HepG2 (cell line): ENCODE data around the gene LRRC8D. TPM values are rescaled to one million over a fixed set of nuclear protein-coding genes. Genes with fewer than 3 reads are reported as not detected.

Experiments
- ATAC-seq: fragments of 200-7000 bp; cut with Tn5 transposase; 3 replicates; pipeline ENCODE4 v1.9.1; 2020; ENCODE audit warnings: mild to moderate bottlenecking, moderate library complexity
- BruUV-seq: library from RNA; stranded (reverse); fragments of 400-500 nt; replicated peaks from 2 replicates; lab custom pipeline; 2021; lab: Mats Ljungman, UMichigan
- CTCF ChIA-PET: fragments of 300-600 bp; formaldehyde crosslinking; extraction: SDS; loops from one replicate; lab custom pipeline; 2021; ENCODE audit warnings: low total read pairs, inconsistent platforms, low intra/inter-chr PET ratio; lab: Yijun Ruan, JAX
- POLR2A ChIA-PET: fragments of 350-600 bp; sonication (Branson Sonifier 250); formaldehyde crosslinking; loops from one replicate; lab custom pipeline; 2020; ENCODE audit warnings: antibody characterized with exemption, inconsistent platforms; lab: Yijun Ruan, JAX
- DNase-seq: peaks from one replicate; pipeline ENCODE4 v3.0.0-alpha.2; 2015; ENCODE audit warnings: low spot score
- FAIRE-seq: peaks from 3 replicates; lab custom pipeline; 2011; peaks lifted over from hg19 to GRCh38; lab: Jason Lieb, UNC
- H2AFZ ChIP-seq: one replicate; pipeline ENCODE4 v1.6.1; 2011; ENCODE audit warnings: low read length, inconsistent platforms
- H3K27ac ChIP-seq: fragments of 300-600 bp; 3 replicates; pipeline ENCODE4 v1.8.0; 2011; ENCODE audit warnings: mixed run types, mild to moderate bottlenecking, mixed read lengths, low read length, inconsistent platforms; ENCODE audit not compliant: insufficient read depth; ENCODE audit errors: extremely low read length
- H3K27me3 ChIP-seq, 2 experiments: fragments of 200-600 bp in 1 of 2; 2 replicates in 1 of 2; 3 replicates in 1 of 2; pipeline versions ENCODE4 v1.6.0 to v1.8.0; 2011; ENCODE audit warnings: low read length in 2 of 2, mild to moderate bottlenecking in 2 of 2, moderate library complexity in 2 of 2, inconsistent platforms in 1 of 2; ENCODE audit not compliant: insufficient read depth in 2 of 2, control insufficient read depth in 1 of 2
- H3K36me3 ChIP-seq, 2 experiments: fragments of 200-600 bp in 1 of 2; replicated peaks in 1 of 2; 2 replicates in 1 of 2; 3 replicates in 1 of 2; pipeline versions ENCODE4 v1.5.1 to v1.8.0; 2011; ENCODE audit warnings: low read length in 2 of 2, inconsistent platforms in 1 of 2; ENCODE audit not compliant: insufficient read depth in 2 of 2, control insufficient read depth in 1 of 2
- H3K4me1 ChIP-seq: 2 replicates; pipeline ENCODE4 v1.5.1; 2012; ENCODE audit warnings: low read length, inconsistent platforms; ENCODE audit not compliant: insufficient read depth
- H3K4me2 ChIP-seq: 2 replicates; pipeline ENCODE4 v1.6.0; 2011; ENCODE audit warnings: low read depth, low read length, inconsistent platforms
- H3K4me3 ChIP-seq, 3 experiments: fragments of 200-600 bp in 1 of 3; sonication (generic), shearing (Covaris generic) in 1 of 3; replicated peaks in 1 of 3; 2 replicates each; pipeline ENCODE4 v1.5.1; 2011 to 2016; ENCODE audit warnings: low read length in 3 of 3, inconsistent platforms in 2 of 3, low read depth in 2 of 3, mild to moderate bottlenecking in 2 of 3, control low read depth in 1 of 3, mixed read lengths in 1 of 3; ENCODE audit not compliant: insufficient read depth in 1 of 3
- H3K79me2 ChIP-seq: one replicate; pipeline ENCODE4 v1.6.1; 2011; ENCODE audit warnings: low read length, inconsistent platforms; ENCODE audit not compliant: insufficient read depth
- H3K9ac ChIP-seq: 2 replicates; pipeline ENCODE4 v1.6.0; 2011; ENCODE audit warnings: mild to moderate bottlenecking, low read depth, low read length, inconsistent platforms; ENCODE audit not compliant: insufficient read depth
- H3K9me3 ChIP-seq: 2 replicates; pipeline ENCODE4 v1.5.1; 2012; ENCODE audit warnings: mild to moderate bottlenecking, low read length
- H4K20me1 ChIP-seq: 2 replicates; pipeline ENCODE4 v1.6.0; 2011; ENCODE audit warnings: inconsistent platforms, mild to moderate bottlenecking, low read length, moderate library complexity; ENCODE audit not compliant: insufficient read depth
- ATF7-NPFF ChIP-seq: sonication (generic); formaldehyde crosslinking; IDR thresholded peaks from 2 replicates; pipeline ENCODE4 v1.8.1; 2023; ENCODE audit warnings: mild to moderate bottlenecking, low read depth, missing genetic modification reagents, moderate library complexity
- ELF3 ChIP-seq: IDR thresholded peaks from 2 replicates; pipeline ENCODE4 v1.6.1; 2016; ENCODE audit warnings: missing genetic modification reagents, missing compliant biosample characterization
- EZH2 ChIP-seq: conservative IDR thresholded peaks from 2 replicates; pipeline ENCODE4 v1.6.1; 2012; ENCODE audit warnings: mild to moderate bottlenecking, low read depth, low read length, moderate library complexity
- IRF1 ChIP-seq: sonication (generic); formaldehyde crosslinking; IDR thresholded peaks from 2 replicates; pipeline ENCODE4 v1.4.0; 2020; ENCODE audit warnings: low read depth, mild to moderate bottlenecking, missing genetic modification reagents
- MAZ ChIP-seq, 2 experiments: sonication (generic) in 1 of 2; formaldehyde crosslinking in 1 of 2; IDR thresholded peaks; 2 replicates each; pipeline versions ENCODE4 v1.5.0 to v1.6.1; 2012 to 2020; ENCODE audit warnings: low read depth in 2 of 2, mild to moderate bottlenecking in 2 of 2, borderline replicate concordance in 1 of 2, improper control_type of control experiment in 1 of 2, low read length in 1 of 2, missing genetic modification reagents in 1 of 2, moderate library complexity in 1 of 2
- POLR2AphosphoS5 ChIP-seq: IDR thresholded peaks from 2 replicates; pipeline ENCODE4 v1.6.1; 2012; ENCODE audit warnings: low read depth, low read length
- PREB ChIP-seq: sonication (generic); formaldehyde crosslinking; IDR thresholded peaks from 2 replicates; pipeline ENCODE4 v1.4.0; 2020; ENCODE audit warnings: missing genetic modification reagents
- SP1 ChIP-seq, 2 experiments: fragments of 450-650 bp in 1 of 2; sonication (generic) in 1 of 2; formaldehyde crosslinking in 1 of 2; IDR thresholded peaks; 2 replicates each; pipeline versions ENCODE4 v1.4.0 to v1.6.1; 2016 to 2020; ENCODE audit warnings: missing genetic modification reagents in 1 of 2
- SRY ChIP-seq: sonication (generic); formaldehyde crosslinking; IDR thresholded peaks from 2 replicates; pipeline ENCODE4 v1.8.0; 2022; ENCODE audit warnings: mild to moderate bottlenecking, missing genetic modification reagents
- STAT5B ChIP-seq: sonication (generic); formaldehyde crosslinking; IDR thresholded peaks from 2 replicates; pipeline ENCODE4 v1.4.0; 2020; ENCODE audit warnings: missing genetic modification reagents
- ZBTB33 ChIP-seq: sonication (generic); formaldehyde crosslinking; IDR thresholded peaks from 2 replicates; pipeline ENCODE4 v1.4.0; 2020; ENCODE audit warnings: missing genetic modification reagents
- ZFP91 ChIP-seq: sonication (generic); formaldehyde crosslinking; IDR thresholded peaks from 2 replicates; pipeline ENCODE4 v1.9.0; 2022; ENCODE audit warnings: missing genetic modification reagents, mild to moderate bottlenecking, borderline replicate concordance
- ZKSCAN1 ChIP-seq: fragments of 150-350 bp; IDR thresholded peaks from 2 replicates; pipeline ENCODE4 v1.6.1; 2014; ENCODE audit warnings: low read length
- ZNF441 ChIP-seq: sonication (generic); formaldehyde crosslinking; IDR thresholded peaks from 2 replicates; pipeline ENCODE4 v1.7.0; 2021; ENCODE audit warnings: missing genetic modification reagents, borderline replicate concordance
- ZNF563 ChIP-seq: sonication (generic); formaldehyde crosslinking; IDR thresholded peaks from 2 replicates; pipeline ENCODE4 v1.8.0; 2022; ENCODE audit warnings: mild to moderate bottlenecking, moderate library complexity, missing genetic modification reagents
- ZSCAN21 ChIP-seq: sonication (generic); formaldehyde crosslinking; IDR thresholded peaks from 2 replicates; pipeline ENCODE4 v1.8.0; 2022; ENCODE audit warnings: mild to moderate bottlenecking, missing genetic modification reagents, moderate library complexity, borderline replicate concordance
- WGBS: methylation state at CpG from one replicate; pipeline ENCODE4 v1.1.6; 2017; ENCODE audit warnings: low lambda C conversion rate; 5-methylcytosine and 5-hydroxymethylcytosine counted together
- in situ Hi-C: cut with HindIII; loops from 2 replicates; pipeline ENCODE4 v1.10.0; 2017; ENCODE audit warnings: low pct_unique_long_range_greater_than_20kb; ENCODE audit not compliant: extremely low pct_ligation_motif_present
- intact Hi-C: fragments of 100-400 bp; cut with micrococcal nuclease; formaldehyde crosslinking; loops from one replicate; pipeline ENCODE4 v1.10.0; 2022; ENCODE audit not compliant: unreplicated experiment
- polyA plus RNA-seq, 8 experiments: library from polyadenylated mRNA; depleted of rRNA in 3 of 8; stranded (reverse) in 7 of 8; unstranded in 1 of 8; fragments of >200 nt; fragmentation: Illumina TruSeq in 4 of 8; extraction: Trizol in 4 of 8; gene quantifications; 2 replicates each; pipeline versions ENCODE4 v1.2.1 to v1.2.3, GENCODE V29; 2011 to 2016; ENCODE audit warnings: low read depth in 4 of 8, missing spikeins in 1 of 8, mixed read lengths in 1 of 8; ENCODE audit not compliant: insufficient read depth in 1 of 8
- total RNA-seq, 5 experiments: library from RNA; depleted of rRNA; stranded (reverse); fragments of >200 nt; fragmentation: Illumina TruSeq; extraction: Trizol; gene quantifications; 2 replicates each; pipeline ENCODE4 v1.2.3, GENCODE V29; 2016; ENCODE audit warnings: low read depth in 1 of 5

LRRC8D gene
- total and polyA plus RNA-seq, 2 of the 13 experiments (the other 11 are each of a cell fraction or from before 2014, with no cell fraction given) = 29.9 to 45.5 TPM

- no TSS peak for BruUV-seq
- H3K27me3 ChIP-seq = no peaks in the 10 kb centered on the region
- H3K4me2 ChIP-seq = no peak overlapping the region
- POLR2A ChIA-PET = interaction anchor here (0.8 kb wide), 1 partner anchor 47 kb away, joined by 3 read pairs; no protein-coding TSS in a partner anchor
- intact Hi-C loops = no loop called here
- in situ Hi-C loops = no loop called here
- H3K36me3 ChIP-seq = peaks cover 2 to 43% of the 10 kb centered on the region in 2 experiments
- H3K4me1 ChIP-seq = peaks cover 28% of the 10 kb centered on the region
- no peak overlapping the region for H3K27ac ChIP-seq
- no peak overlapping the region for H3K9ac ChIP-seq
- H3K9me3 ChIP-seq = no peaks in the 10 kb centered on the region
- no peak for ATAC-seq
- DNase-seq = no peak
- WGBS = 99% methylated on average over 6 of the region's 6 CpGs
- peaks cover 63% of the 10 kb centered on the region for H3K79me2 ChIP-seq
- FAIRE-seq = no peak
- CTCF ChIA-PET = no interaction called here
- H4K20me1 ChIP-seq = peaks cover 3% of the 10 kb centered on the region; the same call in 1 of the 2 replicates
- H3K4me3 ChIP-seq = no peak overlapping the region
- H2AFZ ChIP-seq = no peak overlapping the region
- TF ChIP-seq IRF1 (CRISPR knock-in tag) (no peak), ZSCAN21 (CRISPR knock-in tag) (no peak), EZH2 (no peak), ZNF563 (no peak), SP1 (IDR thresholded peaks at IDR 0.05) (no peak), SP1 (CRISPR knock-in tag; IDR thresholded peaks at IDR 0.05) (no peak), ELF3 (CRISPR knock-in tag) (no peak), ZFP91 (no peak), ZKSCAN1 (no peak), ZBTB33 (no peak), ZNF441 (CRISPR knock-in tag) (no peak), POLR2AphosphoS5 (no peak), PREB (no peak), ATF7-NPFF (CRISPR knock-in tag) (no peak), MAZ (IDR thresholded peaks at IDR 0.05; ENCODE audit: borderline replicate concordance, low read depth, low read length) (no peak), MAZ (CRISPR knock-in tag; IDR thresholded peaks at IDR 0.05; ENCODE audit: low read depth) (no peak), STAT5B (CRISPR knock-in tag) (no peak), SRY (CRISPR knock-in tag) (no peak)
Observed at GRCh38 chr1:89882348-89883029, 61.7 kb downstream of the LRRC8D start.
